Esophagus muscularis mucosa (tissue), 4 donors: ENCODE measurements around the gene SLC35C1. TPM values are rescaled to one million over a fixed set of nuclear protein-coding genes. Genes with fewer than 3 reads are reported as not detected.
A peak's percentile ranks its signal among the peaks of the same experiment; 100 is the strongest.

Experiments used
- DNase-seq: peaks from one replicate; pipeline ENCODE4 v3.0.0-alpha.2; 2017; ENCODE audit errors: extremely low spot score
- H3K27ac ChIP-seq, 4 donors: fragments of 200-600 bp; sonication (generic); replicated peaks in 1 of 4; 1 replicate in 3 of 4; 2 replicates in 1 of 4; pipeline ENCODE4 v1.5.1; 2016 to 2019; ENCODE audit warnings: mild to moderate bottlenecking in 1 of 4
- H3K27me3 ChIP-seq, 4 donors: fragments of 200-600 bp; sonication (generic); one replicate each; pipeline versions ENCODE4 v1.5.1 to v1.6.0; 2016 to 2019
- H3K36me3 ChIP-seq, 4 donors: fragments of 200-600 bp; sonication (generic); one replicate each; pipeline ENCODE4 v1.5.1; 2016 to 2019
- H3K4me1 ChIP-seq, 4 donors: fragments of 200-600 bp; sonication (generic); one replicate each; pipeline ENCODE4 v1.5.1; 2016 to 2019
- H3K4me3 ChIP-seq, 4 donors: fragments of 200-600 bp; sonication (generic); 1 replicate in 2 of 4; 2 replicates in 2 of 4; pipeline ENCODE4 v1.5.1; 2016 to 2019; ENCODE audit warnings: mild to moderate bottlenecking in 4 of 4, moderate library complexity in 1 of 4
- H3K9me3 ChIP-seq, 4 donors: fragments of 200-600 bp; sonication (generic); 1 replicate in 3 of 4; 2 replicates in 1 of 4; pipeline ENCODE4 v1.5.1; 2016 to 2019
- EP300 ChIP-seq: sonication (generic); formaldehyde crosslinking; IDR thresholded peaks from one replicate; pipeline ENCODE4 v1.6.1; 2017; ENCODE audit warnings: antibody characterized with exemption
- POLR2A ChIP-seq: fragments of 450-650 bp; IDR thresholded peaks from one replicate; pipeline ENCODE4 v1.6.1; 2017; ENCODE audit warnings: antibody characterized with exemption, moderate library complexity, mild to moderate bottlenecking, low read depth
- POLR2AphosphoS5 ChIP-seq, 2 donors: sonication (generic); formaldehyde crosslinking; IDR thresholded peaks; one replicate each; pipeline ENCODE4 v1.6.1; 2017; ENCODE audit warnings: antibody characterized with exemption in 2 of 2
- WGBS: methylation state at CpG from one replicate; pipeline ENCODE4 v1.1.5; 2018; 5-methylcytosine and 5-hydroxymethylcytosine counted together
- intact Hi-C: fragments of 100-400 bp; cut with DNase I; formaldehyde crosslinking; loops from one replicate; pipeline ENCODE4 v1.15.1; 2023
- total RNA-seq, 4 donors: library from RNA; depleted of rRNA; stranded (reverse); fragments of >200 nt; gene quantifications; one replicate each; pipeline versions ENCODE4 v1.1.0 to v1.2.1, GENCODE V29; 2016
- TF ChIP-seq, protein P1 (sequence below), 3 experiments: fragments of 200-600 bp in 2 of 3; fragments of 450-650 bp in 1 of 3; sonication (generic) in 2 of 3; IDR thresholded peaks; one replicate each; pipeline ENCODE4 v1.5.1; 2017 to 2019; ENCODE audit warnings: antibody characterized with exemption in 3 of 3, mild to moderate bottlenecking in 2 of 3, moderate library complexity in 1 of 3

SLC35C1 gene
- total RNA-seq, 4 donors from 2014 or later: 9.6 to 18.0 (median 13.1) TPM

DNA sequence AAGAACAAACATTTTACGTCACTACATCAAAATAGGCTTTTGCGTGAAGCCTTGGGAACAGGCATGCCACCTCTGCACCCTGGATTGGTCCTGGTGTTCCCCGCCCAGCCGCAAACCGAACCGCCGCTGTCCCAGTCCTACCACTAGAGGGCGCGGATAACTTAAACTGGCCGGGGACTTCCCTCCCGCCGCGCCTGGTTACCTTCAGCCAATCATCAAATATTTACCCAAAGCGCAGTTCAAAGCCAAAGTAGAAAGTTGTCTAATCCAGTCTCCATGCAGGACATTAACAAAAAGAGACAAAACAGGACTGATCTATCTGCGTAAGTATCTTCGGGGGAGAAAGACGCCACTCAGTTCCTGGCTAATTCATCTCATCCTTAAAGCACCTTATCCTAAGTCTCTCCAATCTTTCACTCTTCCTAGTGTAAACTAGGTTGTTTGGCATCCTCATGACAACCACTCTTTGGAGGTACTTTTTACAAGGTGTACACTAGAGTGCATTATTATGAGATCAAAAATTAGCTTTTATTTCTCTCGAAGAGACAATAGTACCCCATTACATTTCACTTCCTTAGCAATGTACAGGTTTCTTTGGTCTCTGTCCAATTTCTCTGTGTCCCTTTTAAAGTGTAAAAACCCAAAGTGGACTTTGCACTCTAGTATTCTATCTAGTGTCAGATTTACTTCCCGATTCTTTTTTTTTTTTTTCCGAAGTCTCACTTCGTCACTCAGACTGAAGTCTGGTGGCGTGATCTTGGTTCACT, 38.4 kb downstream of the SLC35C1 start:
- Histone ChIP-seq H3K36me3 (no peaks in the 10 kb centered on the region), H3K27me3 (no peaks in the 10 kb centered on the region), H3K4me1 (peaks cover 16 to 29% (median 20%) of the 10 kb centered on the region in 4 donors), H3K27ac (peak overlapping the region; percentile 69 to 77 (median 75)), H3K4me3 (peak overlapping the region; percentile 21 to 41 (median 28)), H3K9me3 (no peaks in the 10 kb centered on the region)
- intact Hi-C loops: loop anchor here (5.0 kb wide), 1 partner anchor 36 kb away; the partner anchor contains the start of gene SLC35C1
- peak; percentile 98 for DNase-seq
- TF ChIP-seq, protein P1, sequence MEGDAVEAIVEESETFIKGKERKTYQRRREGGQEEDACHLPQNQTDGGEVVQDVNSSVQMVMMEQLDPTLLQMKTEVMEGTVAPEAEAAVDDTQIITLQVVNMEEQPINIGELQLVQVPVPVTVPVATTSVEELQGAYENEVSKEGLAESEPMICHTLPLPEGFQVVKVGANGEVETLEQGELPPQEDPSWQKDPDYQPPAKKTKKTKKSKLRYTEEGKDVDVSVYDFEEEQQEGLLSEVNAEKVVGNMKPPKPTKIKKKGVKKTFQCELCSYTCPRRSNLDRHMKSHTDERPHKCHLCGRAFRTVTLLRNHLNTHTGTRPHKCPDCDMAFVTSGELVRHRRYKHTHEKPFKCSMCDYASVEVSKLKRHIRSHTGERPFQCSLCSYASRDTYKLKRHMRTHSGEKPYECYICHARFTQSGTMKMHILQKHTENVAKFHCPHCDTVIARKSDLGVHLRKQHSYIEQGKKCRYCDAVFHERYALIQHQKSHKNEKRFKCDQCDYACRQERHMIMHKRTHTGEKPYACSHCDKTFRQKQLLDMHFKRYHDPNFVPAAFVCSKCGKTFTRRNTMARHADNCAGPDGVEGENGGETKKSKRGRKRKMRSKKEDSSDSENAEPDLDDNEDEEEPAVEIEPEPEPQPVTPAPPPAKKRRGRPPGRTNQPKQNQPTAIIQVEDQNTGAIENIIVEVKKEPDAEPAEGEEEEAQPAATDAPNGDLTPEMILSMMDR (IDR thresholded peaks at IDR 0.05): peak; percentile 92 to 97 (median 94)
- peak; percentile 69 to 82 for TF ChIP-seq POLR2AphosphoS5 (IDR thresholded peaks at IDR 0.05)
- TF ChIP-seq EP300: no peak
- no peak for TF ChIP-seq POLR2A
- WGBS: 25% methylated on average over 15 of the region's 22 CpGs

DNA sequence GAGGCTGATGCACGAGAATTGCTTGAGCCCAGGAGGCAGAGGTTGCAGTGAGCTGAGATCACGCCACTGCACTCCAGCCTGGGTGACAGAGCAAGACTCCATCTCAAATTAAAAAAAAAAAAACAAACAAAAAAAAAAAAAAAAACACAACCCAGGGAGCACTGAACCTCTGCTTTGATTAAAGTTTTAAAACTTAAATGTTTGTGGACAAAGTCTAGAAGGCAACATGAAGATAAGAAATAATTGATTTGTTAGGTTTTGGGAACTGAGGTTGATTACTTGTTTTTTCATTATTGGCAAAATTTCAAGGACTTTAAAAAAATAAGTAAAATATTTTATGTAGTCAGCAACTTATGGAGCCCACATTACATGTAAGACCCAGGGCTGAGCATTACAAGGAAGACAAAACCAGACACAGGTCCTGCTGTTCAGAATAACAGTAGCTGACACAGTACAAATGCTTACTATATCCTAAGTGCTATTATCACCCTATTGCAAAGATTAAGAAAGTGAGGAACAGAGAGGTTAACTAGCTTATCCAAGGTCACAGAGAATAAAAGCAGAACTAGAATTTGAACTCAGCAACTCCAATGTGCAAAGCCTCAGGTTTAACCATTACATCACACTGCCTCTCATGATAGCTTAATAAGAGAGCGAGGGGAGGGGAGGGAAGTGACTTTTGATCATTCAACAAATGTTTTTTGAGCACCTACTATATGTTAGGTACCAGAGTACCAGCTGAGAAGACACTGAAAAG, 40.1 kb downstream of the SLC35C1 start:
- WGBS: 82% methylated on average over 3 of the region's 3 CpGs
- peaks cover 31 to 45% (median 37%) of the 10 kb centered on the region in 4 donors for H3K4me1 ChIP-seq
- intact Hi-C loops: loop anchor here (5.0 kb wide), 1 partner anchor 38 kb away; the partner anchor contains the start of gene SLC35C1
- H3K36me3 ChIP-seq: no peaks in the 10 kb centered on the region
- H3K27me3 ChIP-seq: no peaks in the 10 kb centered on the region
- TF ChIP-seq POLR2A: no peak
- no peak for TF ChIP-seq POLR2AphosphoS5 (IDR thresholded peaks at IDR 0.05)
- no peak for DNase-seq
- H3K4me3 ChIP-seq: no peak overlapping the region
- peak overlapping the region in 2 of 4 donors; percentile 99 for H3K27ac ChIP-seq
- H3K9me3 ChIP-seq: no peaks in the 10 kb centered on the region

GRCh38 chr11:45846174-45846675, 41.3 kb downstream of the SLC35C1 start:
- intact Hi-C loops: no loop called here
- DNase-seq: no peak

DNA sequence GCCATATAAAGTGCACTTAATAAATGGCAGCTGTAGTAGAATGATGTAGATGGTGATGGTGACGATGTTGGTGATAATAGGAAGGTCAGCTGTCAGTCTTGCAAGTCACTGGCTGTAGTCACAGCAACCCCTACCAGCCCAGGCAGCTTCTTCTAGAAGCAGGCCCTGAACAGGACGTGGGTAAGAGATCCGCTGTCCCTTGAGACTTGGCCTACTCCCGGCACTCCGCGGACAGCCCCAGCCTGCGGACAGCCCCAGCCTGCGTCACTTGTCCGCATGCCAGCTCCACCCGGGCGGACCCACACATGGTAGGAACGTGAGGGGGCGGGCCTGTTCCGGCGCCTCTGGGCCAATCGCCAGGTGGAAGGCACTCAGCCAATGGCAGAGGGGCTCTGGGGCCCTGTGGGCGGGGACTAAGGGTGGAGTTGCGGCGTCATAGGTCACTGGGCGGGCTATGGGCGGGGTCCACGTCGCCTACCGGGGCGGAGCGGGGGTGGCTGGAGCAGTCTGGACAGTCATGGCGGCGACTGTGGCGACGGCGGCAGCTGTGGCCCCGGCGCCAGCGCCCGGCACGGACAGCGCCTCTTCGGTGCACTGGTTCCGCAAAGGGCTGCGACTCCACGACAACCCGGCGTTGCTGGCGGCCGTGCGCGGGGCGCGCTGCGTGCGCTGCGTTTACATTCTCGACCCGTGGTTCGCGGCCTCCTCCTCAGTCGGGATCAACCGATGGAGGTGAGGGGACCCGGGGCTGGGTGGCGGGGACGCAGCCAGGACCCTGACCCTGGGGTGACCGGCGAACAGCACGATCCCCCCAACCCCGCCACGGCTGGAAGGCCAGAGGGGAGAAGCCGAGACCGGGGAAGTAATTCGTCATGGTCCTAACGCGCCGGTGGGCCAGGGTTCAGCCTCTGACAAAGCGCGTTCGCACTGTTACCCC, 42.3 kb downstream of the SLC35C1 start, which contains the start of gene CRY2:
Gene CRY2 (plus strand): TSS at position 502 of the 937 bp plus-strand sequence. CDS start 16 bp downstream, at position 518.
- H3K9me3 ChIP-seq: no peaks in the 10 kb centered on the region
- DNase-seq: peak; percentile 100
- intact Hi-C loops: no loop called here
- no peaks in the 10 kb centered on the region for H3K27me3 ChIP-seq
- peaks cover 0 to 5% (median 0%) of the 10 kb centered on the region in 4 donors for H3K36me3 ChIP-seq
- peak within 1 kb of the TSS; percentile 86 to 98 (median 88) for H3K4me3 ChIP-seq
- WGBS: 4% methylated on average over 32 of the region's 75 CpGs
- TF ChIP-seq POLR2A: peak; percentile 98
- peak; percentile 32 for TF ChIP-seq EP300
- peak; percentile 95 to 99 for TF ChIP-seq POLR2AphosphoS5 (IDR thresholded peaks at IDR 0.05)
- TF ChIP-seq, protein P1 (IDR thresholded peaks at IDR 0.05): no peak
- H3K27ac ChIP-seq: peak within 1 kb of the TSS; percentile 98 to 99 (median 99)
- H3K4me1 ChIP-seq: peaks cover 53 to 68% (median 59%) of the 10 kb centered on the region in 4 donors

More at GRCh38 chr11:45846174-45846675, 41.3 kb downstream of the SLC35C1 start:
- Histone ChIP-seq H3K9me3 (no peaks in the 10 kb centered on the region), H3K27me3 (no peaks in the 10 kb centered on the region), H3K27ac (peak overlapping the region; percentile 91 to 99 (median 98)), H3K4me3 (peak overlapping the region in 2 of 4 donors; percentile 91 to 98), H3K4me1 (peaks cover 43 to 57% (median 49%) of the 10 kb centered on the region in 4 donors), H3K36me3 (peaks cover 0 to 5% (median 0%) of the 10 kb centered on the region in 4 donors)
- TF ChIP-seq, protein P1 (IDR thresholded peaks at IDR 0.05): no peak
- no peak for TF ChIP-seq POLR2AphosphoS5 (IDR thresholded peaks at IDR 0.05)
- no peak for TF ChIP-seq POLR2A
- no peak for TF ChIP-seq EP300
- 88% methylated on average over 4 of the region's 4 CpGs for WGBS
